NCI-H226 (cell line): ENCODE data around the gene MRTFA.
"Not testable (repeated sequence)": the region's sequence is repeated elsewhere in the genome, so short reads cannot be mapped to it uniquely, and the experiment has no call there.

Experiments used
- DNase-seq: peaks from one replicate; pipeline ENCODE4 v3.0.0-alpha.2; 2015

The MRTFA gene

DNA sequence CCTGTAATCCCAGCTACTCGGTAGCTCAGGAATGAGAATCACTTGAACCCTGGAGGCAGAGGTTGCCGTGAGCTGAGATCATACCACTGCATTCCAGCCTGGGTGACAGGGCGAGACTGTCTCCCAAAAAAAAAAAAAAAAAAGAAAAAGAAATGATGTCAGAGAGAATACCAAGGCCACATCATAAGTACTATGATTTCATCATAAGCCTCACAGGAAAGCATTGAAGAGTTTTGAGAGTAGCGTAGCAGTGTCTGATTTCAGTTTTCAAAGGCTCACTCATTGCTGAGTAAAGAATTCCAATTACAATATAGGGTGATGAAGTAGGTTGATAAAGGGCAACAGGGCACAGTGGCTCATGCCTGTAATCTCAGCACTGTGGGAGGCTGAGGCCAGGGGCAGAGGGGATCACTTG lies 88.8 kb downstream of the MRTFA start:
- DNase-seq = no peak

DNA sequence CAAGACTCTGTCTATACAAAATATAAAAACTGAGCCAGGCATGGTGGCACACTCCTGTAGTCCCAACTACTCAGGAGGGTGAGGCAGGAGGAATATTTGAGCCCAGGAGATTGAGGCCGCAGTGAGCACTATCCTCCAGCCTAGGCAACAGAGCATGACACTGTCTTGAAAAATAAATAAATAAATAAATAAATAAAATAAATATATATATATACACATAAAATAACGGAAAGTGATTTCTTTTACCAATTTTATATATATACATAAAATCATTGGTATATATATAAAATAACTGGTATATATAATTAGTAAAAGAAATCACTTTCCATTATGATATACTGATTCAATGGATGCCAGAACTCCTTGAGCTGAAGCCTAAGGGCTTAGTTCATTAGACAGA lies 91.8 kb downstream of the MRTFA start:
- no peak for DNase-seq

DNA sequence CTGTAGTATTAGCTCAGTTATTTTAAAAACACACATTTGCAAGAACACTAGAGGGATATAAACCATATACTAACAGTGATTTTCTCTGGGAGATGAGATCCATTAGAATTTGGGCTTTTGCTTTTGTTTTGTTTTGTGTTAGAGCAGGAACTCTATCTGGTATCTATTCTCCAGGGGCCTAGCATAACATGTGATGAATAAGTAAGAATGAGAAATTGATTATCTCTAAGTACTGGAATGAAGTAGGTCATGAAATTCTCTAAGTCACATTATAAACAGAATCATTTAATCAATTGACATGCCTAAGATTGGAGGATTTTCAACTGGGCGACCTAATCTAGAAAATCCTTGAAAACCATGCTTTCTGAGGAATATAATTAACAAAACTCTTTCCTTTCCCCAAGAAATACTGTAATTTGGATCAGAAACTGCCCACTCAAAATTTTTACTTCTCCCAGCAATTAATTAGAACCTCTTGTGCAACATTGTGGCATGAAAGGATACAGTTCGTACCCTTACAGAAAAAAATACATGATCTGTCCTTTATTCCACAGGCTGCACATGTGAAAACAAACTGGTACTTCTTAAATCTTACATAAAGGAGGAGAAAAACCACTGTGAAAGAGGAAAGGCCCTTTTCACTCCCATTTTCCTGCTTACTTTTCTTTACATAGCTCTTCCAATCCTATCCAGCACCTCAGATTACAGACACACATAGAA lies 93.5 kb downstream of the MRTFA start:
- no peak for DNase-seq

DNA sequence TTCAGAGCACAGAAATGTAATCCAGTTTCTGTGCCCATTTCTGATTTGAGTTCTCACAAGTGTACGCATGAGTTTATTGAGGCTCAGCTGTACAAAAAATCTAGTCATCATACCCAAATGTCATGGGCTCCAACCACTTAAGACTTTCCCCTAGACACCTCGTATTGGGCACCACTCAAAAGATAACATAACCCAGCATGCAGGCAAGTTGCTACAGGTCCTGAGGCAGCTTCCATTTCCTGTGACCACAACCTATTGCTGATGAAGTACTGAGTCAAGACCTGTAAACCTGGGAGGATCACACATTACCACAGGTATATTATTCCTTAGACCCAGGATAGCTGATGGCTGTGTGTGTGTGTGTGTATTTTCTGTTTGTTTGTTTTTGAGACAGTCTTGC lies 95.2 kb downstream of the MRTFA start:
- no peak for DNase-seq

DNA sequence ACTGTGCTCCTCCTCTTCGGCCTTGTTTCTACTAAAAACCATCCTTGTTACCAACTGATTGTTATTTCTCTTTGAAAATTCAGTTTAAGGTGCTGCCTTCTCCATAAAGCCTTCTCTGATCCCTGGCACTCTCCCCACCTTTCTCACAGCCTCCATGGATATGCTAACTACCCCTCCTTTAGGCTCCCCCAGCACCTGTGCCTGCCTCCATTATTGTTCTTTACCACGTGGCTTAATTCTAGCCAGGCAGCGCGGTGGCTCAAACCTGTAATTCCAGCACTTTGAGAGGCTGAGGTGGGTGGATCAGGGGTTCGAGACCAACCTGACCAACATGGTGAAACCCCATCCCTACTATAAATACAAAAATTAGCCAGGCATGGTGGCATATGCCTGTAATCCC lies 96.3 kb downstream of the MRTFA start:
- no peak for DNase-seq

DNA sequence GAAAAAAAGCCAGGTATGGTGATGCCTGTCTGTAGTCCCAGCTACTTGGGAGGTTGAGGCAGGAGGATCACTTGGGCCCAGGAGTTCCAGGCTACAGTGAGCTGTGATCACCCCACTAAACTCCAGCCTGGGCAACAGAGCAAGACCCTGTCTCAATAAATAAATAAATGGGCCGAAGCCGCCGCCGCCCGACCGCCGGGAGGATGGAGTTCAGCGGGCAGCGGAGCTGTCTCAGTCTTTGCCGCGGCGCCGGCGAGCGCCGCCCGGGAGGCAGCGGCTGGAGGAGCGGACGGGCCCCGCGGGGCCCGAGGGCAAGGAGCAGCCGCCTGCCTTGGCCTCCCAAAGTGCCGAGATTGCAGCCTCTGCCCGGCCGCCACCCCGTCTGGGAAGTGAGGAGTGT lies 100.4 kb downstream of the MRTFA start:
- DNase-seq = not testable (repeated sequence)

DNA sequence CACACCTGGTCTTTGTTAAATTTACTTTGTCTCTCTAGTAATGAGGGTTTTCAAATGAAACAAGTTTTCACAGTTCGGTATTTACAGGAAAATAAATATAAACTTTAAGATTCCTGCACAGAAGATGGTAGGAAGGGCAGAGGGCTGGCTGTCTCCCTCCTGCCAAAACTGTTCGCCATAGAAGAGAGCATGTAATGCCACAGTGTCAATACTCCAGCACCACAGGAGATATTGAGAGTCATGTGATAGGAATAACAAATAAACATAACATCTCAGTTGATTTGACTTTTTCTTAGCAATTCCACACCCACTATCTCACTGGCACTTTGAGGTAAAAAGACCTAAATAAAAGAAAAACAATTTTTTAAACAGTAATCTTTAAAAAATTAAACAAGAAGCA lies 100.9 kb downstream of the MRTFA start:
- DNase-seq = no peak

DNA sequence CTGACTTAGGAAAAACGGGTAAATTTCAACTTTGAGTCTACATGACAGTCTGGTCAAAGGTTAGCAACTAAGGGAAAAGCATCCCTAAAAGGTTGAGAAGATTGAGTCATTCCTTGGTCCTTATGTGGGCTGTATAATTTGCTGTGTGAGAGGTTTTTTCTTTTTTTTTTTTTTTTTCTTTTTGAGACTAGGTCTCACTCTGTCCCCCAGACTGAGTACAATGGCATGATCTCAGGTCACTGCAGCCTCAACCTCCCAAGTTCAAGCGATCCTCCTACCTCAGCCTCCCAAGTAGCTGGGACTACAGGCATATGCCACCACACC lies 101.4 kb downstream of the MRTFA start:
- no peak for DNase-seq

DNA sequence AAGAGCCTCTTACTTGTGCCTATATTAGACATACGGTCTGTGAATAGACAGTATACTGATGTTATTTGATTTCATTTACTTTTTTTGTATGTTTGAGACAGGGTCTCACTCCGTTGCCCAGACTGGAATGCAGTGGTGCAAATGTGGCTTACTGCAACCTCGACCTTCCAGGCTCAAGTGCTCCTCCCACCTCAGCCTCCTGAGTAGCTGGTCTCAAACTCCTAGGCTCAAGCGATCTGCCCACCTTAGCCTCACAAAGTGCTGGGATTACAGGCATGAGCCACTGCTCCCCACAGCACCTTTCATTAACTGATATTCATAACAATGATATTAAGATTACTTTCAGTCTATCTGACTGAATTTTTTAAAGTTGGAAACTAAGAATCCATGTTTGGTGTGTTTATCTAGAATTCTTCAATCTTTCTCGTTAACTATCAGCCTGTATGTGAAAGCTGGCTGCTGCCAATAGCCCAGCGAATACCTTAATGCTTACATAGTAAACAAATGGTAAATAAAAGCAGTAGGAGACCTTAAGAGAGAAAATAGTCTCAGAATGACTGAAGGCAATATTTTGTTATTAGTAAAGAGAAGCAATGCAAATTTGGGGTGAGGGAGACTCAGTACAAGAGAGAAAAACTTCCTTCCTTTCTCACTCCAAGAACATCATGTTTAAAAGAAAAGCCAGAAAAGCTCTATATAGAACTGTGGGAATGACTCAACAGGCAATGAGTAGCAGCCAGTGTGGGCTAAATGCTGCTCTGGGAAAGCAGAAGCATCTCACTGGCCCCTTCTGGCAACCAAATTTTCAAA lies 101.9 kb downstream of the MRTFA start:
- no peak for DNase-seq

DNA sequence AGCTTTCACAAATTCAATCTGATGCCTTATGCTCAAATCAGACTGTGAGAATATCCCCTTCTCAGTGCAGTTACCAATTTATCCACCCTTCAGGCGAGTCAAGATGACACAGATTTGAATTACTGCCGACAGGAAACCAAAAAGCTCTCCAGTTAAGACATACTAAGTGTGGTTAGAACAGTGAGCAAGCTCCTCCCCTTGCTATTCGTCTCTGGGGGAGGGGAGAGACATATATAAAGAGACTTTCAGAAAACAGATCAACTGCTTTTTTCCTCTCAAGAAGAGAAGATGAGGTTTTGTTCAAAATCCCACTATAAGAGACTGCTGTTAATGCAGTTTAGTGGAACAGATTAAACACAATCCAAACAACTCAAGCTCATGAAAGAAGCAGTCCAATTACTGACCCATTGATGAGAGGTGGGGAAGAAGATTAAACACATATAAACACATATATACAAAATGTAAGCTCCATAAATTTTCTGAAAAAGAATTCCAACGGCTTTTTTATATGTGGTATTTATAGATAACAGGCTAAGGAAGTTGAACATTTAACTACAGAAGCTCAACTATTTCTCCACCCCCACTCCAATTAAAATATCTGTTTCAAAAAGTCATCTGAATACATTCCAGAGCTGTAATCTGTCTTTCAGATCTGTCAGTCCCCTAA lies 102.7 kb downstream of the MRTFA start:
- DNase-seq = peak; percentile 58

DNA sequence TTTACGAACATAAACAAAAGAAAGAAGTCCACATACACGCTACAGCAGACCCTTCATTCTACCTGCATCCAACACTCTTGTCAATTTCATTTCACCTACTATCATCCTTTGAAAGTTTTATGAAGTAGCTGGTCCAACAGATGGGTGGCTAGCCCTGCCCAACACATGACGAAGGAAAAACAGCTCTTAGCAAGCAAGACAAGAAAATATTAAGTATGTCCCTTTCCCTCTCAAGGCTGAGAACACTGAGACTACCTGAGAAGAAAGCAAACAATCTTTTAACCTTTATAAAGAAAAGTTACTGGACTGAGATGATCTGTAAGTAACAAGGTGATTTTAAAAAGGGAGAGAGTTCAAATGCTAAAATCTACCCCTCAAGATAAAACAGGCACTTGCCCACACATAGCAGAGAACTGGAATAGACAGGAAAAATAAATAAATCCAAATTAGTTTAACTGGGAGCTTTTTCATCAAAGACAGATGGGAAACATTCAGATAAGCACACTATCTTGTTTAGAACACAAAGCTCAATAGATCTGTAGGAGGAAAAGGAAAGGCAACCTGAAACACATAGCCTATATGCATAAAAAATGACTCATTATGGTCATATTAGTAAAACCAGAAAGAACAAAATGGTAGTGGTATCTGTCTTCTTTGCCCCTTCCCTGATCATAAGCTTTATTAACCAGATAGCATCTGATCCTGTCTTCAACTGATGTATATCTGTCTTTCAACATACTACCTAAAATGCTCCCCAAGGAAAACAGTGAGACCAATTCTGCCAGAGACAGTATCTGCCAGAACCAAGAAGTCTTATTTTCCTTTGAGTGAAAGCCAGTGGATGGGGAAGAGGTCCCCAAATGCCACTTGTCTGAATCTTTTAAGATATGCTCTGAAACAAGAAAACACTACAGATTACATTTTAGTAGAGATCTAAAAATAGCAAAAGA lies 104.3 kb downstream of the MRTFA start:
- no peak for DNase-seq

DNA sequence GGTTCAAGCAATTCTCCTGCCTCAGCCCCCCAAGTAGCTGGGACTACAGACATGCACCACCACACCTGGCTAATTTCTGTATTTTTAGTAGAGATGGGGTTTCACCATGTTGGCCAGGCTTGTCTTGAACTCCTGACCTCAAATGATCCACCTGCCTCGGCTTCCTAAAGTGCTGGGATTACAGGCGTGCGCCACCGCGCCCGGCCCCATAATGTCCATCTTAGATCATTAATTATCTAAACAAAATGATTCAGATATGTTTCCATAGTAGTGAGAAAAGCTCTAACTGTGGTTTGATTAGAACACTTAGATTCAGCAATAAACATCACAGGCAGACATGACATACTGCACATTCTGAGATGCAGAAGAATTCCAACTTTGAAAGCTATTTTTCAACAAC lies 106.1 kb downstream of the MRTFA start:
- not testable (repeated sequence) for DNase-seq

DNA sequence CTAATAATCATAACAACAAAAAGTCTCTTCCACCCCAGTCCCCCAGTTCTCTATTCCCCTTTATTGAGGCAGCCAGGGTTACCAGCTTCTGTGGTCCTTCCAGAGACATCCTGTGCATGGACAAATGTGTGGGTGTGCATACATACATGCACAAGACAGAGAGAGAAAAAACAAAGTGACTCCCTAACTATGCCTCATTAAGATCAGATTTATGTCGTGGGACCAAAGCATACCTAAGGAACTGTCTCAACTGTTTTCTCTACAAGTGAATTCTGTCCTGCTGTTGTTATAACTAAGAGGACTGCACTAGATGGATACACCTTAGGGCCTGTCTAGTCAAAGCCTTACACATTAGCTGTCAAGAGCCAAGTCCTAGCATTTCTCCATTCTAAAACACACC lies 106.7 kb downstream of the MRTFA start:
- DNase-seq = no peak

DNA sequence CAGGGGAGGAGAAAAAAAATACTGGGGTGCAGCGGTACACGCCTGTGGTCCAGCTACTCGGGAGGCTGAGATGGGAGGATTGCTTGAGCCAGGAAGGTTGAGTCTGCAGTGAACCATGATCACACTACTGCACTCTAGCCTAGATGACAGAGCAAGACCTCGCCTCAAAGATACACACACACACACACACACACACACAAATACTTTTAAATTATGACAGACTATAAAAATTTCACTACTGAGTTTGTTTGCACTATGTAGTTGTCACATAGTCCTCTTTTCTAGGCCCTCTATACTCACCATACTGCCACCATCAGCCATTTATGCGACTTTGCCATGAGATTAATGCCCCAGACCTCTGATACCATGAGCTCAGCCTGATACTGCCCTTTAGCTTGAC lies 109.6 kb downstream of the MRTFA start:
- DNase-seq = no peak

DNA sequence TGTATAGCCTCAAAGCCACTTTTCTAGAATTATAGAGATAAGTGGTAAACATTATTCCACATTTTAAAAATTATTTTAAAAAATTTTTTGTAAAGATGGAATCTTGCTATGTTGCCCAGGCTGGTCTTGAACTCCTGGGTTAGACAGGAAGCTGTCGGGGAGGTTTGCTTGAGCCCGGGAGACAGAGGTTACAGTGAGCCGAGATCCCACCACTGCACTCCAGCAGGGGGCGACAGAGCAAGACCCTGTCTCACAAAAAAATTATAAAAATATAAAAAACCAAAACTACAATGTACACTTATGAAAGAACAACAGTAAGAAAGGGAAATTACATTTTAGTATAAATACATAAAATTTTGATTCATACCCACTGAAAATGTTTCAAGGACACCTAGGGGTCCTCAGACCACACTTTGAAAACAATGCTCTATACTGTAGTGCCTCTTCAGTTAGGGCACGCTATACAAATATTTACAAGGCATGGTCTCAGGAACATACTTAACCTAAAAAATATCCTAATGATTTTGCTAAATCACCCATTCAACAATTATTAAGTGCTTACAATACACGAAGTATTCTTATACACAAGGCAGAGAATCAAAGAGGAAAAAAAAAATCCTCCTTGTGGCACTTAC lies 111.2 kb downstream of the MRTFA start:
- DNase-seq = no peak

DNA sequence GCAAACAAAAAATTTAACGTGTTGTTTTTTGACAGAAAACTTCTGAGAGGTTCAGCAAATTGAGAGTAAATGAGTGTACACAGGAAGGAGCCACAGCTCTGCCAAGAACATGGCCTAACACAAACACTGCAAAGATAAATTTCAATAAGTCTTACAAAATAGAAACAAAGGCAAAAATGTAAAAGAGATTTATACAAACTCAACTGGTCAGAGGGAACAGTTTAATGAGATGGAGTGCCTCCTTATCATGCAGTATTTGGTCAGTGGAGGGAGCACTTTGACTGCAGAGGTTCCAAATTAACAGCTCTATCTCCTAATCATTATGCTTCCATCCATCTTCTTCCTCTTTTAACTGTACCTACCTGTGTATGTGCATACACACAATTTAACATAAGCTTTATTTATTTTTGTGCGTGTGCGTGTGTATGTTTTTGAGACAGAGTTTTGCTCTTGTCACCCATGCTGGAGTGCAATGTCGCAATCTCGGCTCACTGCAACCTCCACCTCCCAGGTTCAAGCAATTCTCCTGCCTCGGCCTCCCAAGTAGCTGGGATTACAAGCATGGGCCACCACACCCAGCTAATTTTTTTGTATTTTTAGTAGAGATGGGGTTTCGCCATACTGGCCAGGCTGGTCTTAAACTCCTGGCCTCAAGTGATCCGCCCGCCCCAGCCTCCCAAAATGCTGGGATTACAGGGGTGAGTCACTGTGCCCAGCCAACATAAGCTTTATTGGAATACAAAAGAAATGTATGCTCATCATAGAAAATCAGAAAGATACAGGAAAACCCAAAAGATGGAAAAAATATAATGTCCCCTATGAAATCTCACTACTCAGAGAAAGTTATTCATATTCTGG lies 111.9 kb downstream of the MRTFA start:
- no peak for DNase-seq

DNA sequence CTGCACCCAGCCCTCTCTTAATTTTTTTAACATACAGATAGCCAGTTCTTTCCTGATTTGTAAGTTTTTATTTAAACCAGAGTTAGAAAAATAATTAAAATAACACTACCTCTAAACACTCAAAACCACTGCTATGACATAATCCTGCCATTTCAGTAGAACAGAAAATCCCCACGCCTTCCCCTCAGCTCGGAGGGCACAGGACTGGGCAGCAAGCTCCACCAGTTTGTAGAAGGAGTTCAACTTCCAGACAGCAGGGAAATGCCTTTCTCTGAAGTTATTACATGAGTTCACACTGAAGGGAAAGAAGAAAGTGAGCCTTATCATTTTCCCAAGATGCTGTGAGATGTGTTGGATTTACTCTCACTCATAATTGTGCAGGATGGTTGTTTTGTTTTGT lies 114.4 kb downstream of the MRTFA start:
- DNase-seq = no peak

DNA sequence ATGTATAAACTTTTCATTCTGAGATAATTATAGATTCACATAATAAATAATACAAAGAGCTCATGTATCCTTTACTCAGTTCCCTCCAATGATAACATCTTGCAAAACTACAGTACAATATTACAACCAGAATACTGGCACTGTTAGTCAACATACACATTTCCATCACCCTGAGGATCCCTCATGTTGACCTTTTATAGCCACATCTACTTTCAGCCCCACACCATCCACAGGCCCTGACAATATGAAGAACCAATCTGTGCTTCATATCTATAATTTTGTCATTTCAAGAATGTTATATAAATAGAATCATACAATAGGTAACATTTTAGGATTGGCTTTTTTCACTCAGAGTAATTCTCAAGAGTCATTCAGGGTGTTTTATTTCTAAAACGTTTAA lies 115.5 kb downstream of the MRTFA start:
- no peak for DNase-seq

DNA sequence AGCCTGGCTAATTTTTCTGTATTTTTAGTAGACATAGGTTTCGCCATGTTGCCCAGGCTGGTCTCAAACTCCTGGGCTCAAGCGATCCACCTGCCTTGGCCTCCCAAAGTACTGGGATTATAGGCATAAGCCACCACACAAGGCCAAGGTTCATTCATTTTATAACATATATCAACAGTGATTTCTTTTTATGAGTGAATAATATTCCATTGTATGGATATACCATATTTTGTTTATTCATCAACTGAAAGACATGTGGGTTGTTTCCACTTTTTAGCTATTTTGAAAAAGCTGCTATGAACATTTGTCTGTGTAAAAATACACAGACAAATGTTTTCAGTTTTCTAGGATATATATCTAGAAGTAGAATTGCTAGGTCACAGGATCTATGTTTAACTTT lies 116.0 kb downstream of the MRTFA start:
- no peak for DNase-seq

DNA sequence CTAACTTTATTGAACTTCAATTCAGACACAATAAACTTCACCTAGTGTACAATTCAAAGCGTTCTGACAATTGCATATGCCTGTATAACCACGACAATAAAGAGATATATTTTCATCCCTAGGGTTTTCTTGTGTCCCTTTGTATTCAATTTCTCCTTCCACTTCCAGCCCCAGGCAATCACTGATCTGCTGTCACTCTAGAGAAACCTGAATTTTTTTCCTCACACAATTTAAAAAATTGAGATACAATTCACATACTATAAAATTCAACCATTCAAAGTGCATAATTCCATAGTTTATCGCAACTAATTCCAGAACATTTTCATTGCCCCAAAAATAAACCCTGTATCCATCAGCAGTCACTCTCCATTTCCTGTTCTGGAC lies 116.6 kb downstream of the MRTFA start:
- DNase-seq = no peak

DNA sequence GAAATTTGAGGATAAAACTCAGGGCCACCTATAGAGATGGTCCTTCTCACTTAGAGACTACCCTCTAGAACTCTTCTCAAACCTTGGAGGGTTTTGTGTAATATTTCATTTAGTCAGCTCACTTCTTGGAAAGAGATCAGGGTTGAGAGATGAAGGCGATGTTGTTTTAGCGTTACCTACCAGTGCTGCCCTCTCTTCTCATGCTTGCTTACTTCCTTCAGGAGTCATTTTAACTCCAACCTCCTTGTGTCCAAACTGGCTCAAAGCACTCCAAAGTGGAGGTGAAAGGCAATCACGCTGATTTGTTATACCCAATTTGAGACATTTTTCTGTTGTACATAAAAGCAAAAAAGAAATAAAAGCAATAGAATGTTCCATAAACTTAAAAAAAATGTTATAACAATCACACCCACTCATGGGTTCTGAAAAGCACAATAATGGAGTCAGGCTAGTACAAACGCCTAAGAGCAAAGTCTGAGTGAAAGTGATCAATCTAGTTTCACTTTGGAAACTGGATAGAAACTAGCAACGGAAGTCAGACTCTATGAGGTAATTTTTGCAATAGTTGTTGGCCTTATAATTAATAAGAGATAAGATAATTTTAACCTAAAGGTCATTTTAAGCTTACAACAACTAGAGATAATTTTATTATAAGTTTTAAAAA lies 117.1 kb downstream of the MRTFA start:
- no peak for DNase-seq
